NT2/D1 (cell line): ENCODE measurements around the gene GARNL3.

Experiments
- SUZ12 ChIP-seq: IDR thresholded peaks from 2 replicates; pipeline ENCODE4 v1.6.1; 2011; ENCODE audit not compliant: insufficient read length, insufficient read depth; ENCODE audit errors: extremely low read depth
- YY1 ChIP-seq: IDR thresholded peaks from 2 replicates; pipeline ENCODE4 v1.6.1; 2011; ENCODE audit not compliant: insufficient read length, insufficient read depth
- ZNF274 ChIP-seq: IDR thresholded peaks from 2 replicates; pipeline ENCODE4 v1.6.1; 2011; ENCODE audit warnings: mild to moderate bottlenecking, low read depth, low read length

DNA sequence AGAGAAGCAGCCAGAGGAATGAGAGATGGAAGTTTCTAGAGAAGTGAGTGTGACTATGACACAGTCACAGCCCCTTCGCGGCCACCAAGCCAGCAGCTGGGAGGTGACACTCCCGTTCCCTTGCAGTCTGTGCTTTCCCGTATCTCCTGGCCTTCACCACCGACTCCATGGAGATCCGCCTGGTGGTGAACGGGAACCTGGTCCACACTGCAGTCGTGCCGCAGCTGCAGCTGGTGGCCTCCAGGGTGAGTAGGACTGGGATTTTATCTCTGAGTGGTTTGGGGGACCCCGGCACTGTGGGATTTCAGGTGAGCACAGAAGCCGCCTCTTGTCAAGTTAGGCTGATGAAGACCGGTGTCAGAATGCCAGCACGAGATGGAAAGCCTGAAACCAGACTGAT, 120.3 kb downstream of the GARNL3 start:
- TF ChIP-seq ZNF274 (no peak), YY1 (no peak), SUZ12 (no peak)
